WTC11 (cell line): ENCODE data around the gene GRID2. TPM values are rescaled to one million over a fixed set of nuclear protein-coding genes. Genes with fewer than 3 reads are reported as not detected.

Experiments used
- ATAC-seq: fragments of 200-7000 bp; cut with Tn5 transposase; 2 replicates; pipeline ENCODE4 v1.10.0; 2021; ENCODE audit warnings: mild to moderate bottlenecking, moderate library complexity
- CTCF ChIA-PET: fragments of 300-600 bp; sonication (Branson Sonifier 250); formaldehyde crosslinking; loops from one replicate; lab custom pipeline; 2021; ENCODE audit warnings: antibody characterized with exemption; lab: Charles Lee
- POLR2A ChIA-PET: fragments of 350-600 bp; sonication (Branson Sonifier 250); formaldehyde crosslinking; loops from one replicate; lab custom pipeline; 2021; ENCODE audit warnings: antibody characterized with exemption; lab: Charles Lee
- DNase-seq: peaks from one replicate; pipeline ENCODE4 v3.0.0; 2021; ENCODE audit warnings: low spot score
- H3K27ac Mint-ChIP-seq: 2 replicates; pipeline ENCODE4 v1.8.0; 2021; ENCODE audit warnings: mixed read lengths
- H3K27me3 Mint-ChIP-seq: 2 replicates; pipeline ENCODE4 v1.8.0; 2021; ENCODE audit warnings: low read depth, mild to moderate bottlenecking, moderate library complexity, mixed read lengths
- H3K36me3 Mint-ChIP-seq: 2 replicates; pipeline ENCODE4 v1.8.0; 2021; ENCODE audit warnings: mixed read lengths
- H3K4me1 Mint-ChIP-seq: 2 replicates; pipeline ENCODE4 v1.8.0; 2022; ENCODE audit warnings: mixed read lengths
- H3K4me3 Mint-ChIP-seq: 2 replicates; pipeline ENCODE4 v1.8.0; 2021; ENCODE audit warnings: mild to moderate bottlenecking, moderate library complexity, mixed read lengths
- H3K9me3 Mint-ChIP-seq: 2 replicates; pipeline ENCODE4 v1.8.0; 2021; ENCODE audit warnings: mixed read lengths
- HMGA2 ChIP-seq: fragments of 250-450 bp; sonication (Bioruptor Pico); IDR thresholded peaks from 2 replicates; pipeline ENCODE4 v1.4.0; 2021; ENCODE audit warnings: mild to moderate bottlenecking, moderate library complexity
- JAZF1 ChIP-seq: fragments of 250-450 bp; sonication (Bioruptor Pico); IDR thresholded peaks from 2 replicates; pipeline ENCODE4 v1.9.0; 2021; ENCODE audit warnings: moderate library complexity, mild to moderate bottlenecking, inconsistent platforms
- ZNF396 ChIP-seq: fragments of 250-450 bp; sonication (Bioruptor Pico); IDR thresholded peaks from 2 replicates; pipeline ENCODE4 v1.8.0; 2021; ENCODE audit warnings: mild to moderate bottlenecking, moderate library complexity, borderline replicate concordance
- total RNA-seq: library from RNA; stranded (reverse); gene quantifications from 3 replicates; pipeline ENCODE4 v1.2.3, GENCODE V29; 2021
- TF ChIP-seq, protein P1 (sequence below): sonication (generic); formaldehyde crosslinking; IDR thresholded peaks from 2 replicates; pipeline ENCODE4 v1.8.1; 2023; ENCODE audit warnings: mild to moderate bottlenecking, missing genetic modification reagents
- TF ChIP-seq, protein P2 (sequence below): sonication (generic); formaldehyde crosslinking; IDR thresholded peaks from 2 replicates; pipeline ENCODE4 v1.8.1; 2022; ENCODE audit warnings: missing genetic modification reagents, borderline replicate concordance
- TF ChIP-seq, protein P3 (sequence below): fragments of 250-450 bp; sonication (Bioruptor Pico); IDR thresholded peaks from 2 replicates; pipeline ENCODE4 v1.9.0; 2021; ENCODE audit warnings: mild to moderate bottlenecking, borderline replicate concordance
- TF ChIP-seq, protein P4 (sequence below): fragments of 250-450 bp; sonication (Bioruptor Pico); IDR thresholded peaks from 2 replicates; pipeline ENCODE4 v2.1.2; 2022; ENCODE audit warnings: mild to moderate bottlenecking, moderate library complexity
- TF ChIP-seq, protein P5 (sequence below): sonication (generic); formaldehyde crosslinking; IDR thresholded peaks from 2 replicates; pipeline ENCODE4 v1.8.0; 2022; ENCODE audit warnings: missing genetic modification reagents
- TF ChIP-seq, protein P6 (sequence below): fragments of 200-600 bp; IDR thresholded peaks from 2 replicates; pipeline ENCODE4 v1.8.0; 2022; ENCODE audit warnings: antibody characterized with exemption
- TF ChIP-seq, protein P7 (sequence below): sonication (generic); formaldehyde crosslinking; IDR thresholded peaks from 2 replicates; pipeline ENCODE4 v1.8.0; 2023; ENCODE audit warnings: missing genetic modification reagents

The GRID2 gene
- total RNA-seq, 1 experiment from 2014 or later: 26.8 TPM

DNA sequence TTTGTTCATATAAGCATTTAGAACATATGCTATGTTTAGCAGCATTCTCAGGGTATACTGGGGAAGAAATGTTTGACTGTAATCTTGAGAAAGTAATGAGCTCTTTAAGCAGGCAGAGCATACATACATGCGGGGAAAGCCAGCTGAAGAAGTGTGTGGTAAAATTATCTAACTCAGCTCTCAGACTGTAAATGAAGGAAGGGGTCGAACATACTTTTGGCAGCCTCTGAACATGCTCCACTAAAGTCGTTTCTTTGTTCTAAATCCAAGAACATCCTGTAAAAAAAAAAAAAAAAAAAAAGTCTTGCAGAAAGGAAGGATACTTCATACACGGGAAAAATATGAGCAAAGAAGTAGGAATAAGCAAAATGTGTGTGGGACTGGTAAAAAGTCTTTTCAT is 224.8 kb downstream of the GRID2 start:
- TF ChIP-seq, protein P1, sequence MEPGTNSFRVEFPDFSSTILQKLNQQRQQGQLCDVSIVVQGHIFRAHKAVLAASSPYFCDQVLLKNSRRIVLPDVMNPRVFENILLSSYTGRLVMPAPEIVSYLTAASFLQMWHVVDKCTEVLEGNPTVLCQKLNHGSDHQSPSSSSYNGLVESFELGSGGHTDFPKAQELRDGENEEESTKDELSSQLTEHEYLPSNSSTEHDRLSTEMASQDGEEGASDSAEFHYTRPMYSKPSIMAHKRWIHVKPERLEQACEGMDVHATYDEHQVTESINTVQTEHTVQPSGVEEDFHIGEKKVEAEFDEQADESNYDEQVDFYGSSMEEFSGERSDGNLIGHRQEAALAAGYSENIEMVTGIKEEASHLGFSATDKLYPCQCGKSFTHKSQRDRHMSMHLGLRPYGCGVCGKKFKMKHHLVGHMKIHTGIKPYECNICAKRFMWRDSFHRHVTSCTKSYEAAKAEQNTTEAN (CRISPR knock-in tag): no peak
- TF ChIP-seq, protein P2, sequence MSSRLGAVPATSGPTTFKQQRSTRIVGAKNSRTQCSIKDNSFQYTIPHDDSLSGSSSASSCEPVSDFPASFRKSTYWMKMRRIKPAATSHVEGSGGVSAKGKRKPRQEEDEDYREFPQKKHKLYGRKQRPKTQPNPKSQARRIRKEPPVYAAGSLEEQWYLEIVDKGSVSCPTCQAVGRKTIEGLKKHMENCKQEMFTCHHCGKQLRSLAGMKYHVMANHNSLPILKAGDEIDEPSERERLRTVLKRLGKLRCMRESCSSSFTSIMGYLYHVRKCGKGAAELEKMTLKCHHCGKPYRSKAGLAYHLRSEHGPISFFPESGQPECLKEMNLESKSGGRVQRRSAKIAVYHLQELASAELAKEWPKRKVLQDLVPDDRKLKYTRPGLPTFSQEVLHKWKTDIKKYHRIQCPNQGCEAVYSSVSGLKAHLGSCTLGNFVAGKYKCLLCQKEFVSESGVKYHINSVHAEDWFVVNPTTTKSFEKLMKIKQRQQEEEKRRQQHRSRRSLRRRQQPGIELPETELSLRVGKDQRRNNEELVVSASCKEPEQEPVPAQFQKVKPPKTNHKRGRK (CRISPR knock-in tag): no peak
- TF ChIP-seq, protein P3, sequence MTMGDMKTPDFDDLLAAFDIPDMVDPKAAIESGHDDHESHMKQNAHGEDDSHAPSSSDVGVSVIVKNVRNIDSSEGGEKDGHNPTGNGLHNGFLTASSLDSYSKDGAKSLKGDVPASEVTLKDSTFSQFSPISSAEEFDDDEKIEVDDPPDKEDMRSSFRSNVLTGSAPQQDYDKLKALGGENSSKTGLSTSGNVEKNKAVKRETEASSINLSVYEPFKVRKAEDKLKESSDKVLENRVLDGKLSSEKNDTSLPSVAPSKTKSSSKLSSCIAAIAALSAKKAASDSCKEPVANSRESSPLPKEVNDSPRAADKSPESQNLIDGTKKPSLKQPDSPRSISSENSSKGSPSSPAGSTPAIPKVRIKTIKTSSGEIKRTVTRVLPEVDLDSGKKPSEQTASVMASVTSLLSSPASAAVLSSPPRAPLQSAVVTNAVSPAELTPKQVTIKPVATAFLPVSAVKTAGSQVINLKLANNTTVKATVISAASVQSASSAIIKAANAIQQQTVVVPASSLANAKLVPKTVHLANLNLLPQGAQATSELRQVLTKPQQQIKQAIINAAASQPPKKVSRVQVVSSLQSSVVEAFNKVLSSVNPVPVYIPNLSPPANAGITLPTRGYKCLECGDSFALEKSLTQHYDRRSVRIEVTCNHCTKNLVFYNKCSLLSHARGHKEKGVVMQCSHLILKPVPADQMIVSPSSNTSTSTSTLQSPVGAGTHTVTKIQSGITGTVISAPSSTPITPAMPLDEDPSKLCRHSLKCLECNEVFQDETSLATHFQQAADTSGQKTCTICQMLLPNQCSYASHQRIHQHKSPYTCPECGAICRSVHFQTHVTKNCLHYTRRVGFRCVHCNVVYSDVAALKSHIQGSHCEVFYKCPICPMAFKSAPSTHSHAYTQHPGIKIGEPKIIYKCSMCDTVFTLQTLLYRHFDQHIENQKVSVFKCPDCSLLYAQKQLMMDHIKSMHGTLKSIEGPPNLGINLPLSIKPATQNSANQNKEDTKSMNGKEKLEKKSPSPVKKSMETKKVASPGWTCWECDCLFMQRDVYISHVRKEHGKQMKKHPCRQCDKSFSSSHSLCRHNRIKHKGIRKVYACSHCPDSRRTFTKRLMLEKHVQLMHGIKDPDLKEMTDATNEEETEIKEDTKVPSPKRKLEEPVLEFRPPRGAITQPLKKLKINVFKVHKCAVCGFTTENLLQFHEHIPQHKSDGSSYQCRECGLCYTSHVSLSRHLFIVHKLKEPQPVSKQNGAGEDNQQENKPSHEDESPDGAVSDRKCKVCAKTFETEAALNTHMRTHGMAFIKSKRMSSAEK: no peak
- TF ChIP-seq, protein P4, sequence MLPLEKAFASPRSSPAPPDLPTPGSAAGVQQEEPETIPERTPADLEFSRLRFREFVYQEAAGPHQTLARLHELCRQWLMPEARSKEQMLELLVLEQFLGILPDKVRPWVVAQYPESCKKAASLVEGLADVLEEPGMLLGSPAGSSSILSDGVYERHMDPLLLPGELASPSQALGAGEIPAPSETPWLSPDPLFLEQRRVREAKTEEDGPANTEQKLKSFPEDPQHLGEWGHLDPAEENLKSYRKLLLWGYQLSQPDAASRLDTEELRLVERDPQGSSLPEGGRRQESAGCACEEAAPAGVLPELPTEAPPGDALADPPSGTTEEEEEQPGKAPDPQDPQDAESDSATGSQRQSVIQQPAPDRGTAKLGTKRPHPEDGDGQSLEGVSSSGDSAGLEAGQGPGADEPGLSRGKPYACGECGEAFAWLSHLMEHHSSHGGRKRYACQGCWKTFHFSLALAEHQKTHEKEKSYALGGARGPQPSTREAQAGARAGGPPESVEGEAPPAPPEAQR (CRISPR knock-in tag): no peak
- TF ChIP-seq, protein P5, sequence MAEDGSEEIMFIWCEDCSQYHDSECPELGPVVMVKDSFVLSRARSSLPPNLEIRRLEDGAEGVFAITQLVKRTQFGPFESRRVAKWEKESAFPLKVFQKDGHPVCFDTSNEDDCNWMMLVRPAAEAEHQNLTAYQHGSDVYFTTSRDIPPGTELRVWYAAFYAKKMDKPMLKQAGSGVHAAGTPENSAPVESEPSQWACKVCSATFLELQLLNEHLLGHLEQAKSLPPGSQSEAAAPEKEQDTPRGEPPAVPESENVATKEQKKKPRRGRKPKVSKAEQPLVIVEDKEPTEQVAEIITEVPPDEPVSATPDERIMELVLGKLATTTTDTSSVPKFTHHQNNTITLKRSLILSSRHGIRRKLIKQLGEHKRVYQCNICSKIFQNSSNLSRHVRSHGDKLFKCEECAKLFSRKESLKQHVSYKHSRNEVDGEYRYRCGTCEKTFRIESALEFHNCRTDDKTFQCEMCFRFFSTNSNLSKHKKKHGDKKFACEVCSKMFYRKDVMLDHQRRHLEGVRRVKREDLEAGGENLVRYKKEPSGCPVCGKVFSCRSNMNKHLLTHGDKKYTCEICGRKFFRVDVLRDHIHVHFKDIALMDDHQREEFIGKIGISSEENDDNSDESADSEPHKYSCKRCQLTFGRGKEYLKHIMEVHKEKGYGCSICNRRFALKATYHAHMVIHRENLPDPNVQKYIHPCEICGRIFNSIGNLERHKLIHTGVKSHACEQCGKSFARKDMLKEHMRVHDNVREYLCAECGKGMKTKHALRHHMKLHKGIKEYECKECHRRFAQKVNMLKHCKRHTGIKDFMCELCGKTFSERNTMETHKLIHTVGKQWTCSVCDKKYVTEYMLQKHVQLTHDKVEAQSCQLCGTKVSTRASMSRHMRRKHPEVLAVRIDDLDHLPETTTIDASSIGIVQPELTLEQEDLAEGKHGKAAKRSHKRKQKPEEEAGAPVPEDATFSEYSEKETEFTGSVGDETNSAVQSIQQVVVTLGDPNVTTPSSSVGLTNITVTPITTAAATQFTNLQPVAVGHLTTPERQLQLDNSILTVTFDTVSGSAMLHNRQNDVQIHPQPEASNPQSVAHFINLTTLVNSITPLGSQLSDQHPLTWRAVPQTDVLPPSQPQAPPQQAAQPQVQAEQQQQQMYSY (CRISPR knock-in tag): no peak
- TF ChIP-seq, protein P6, sequence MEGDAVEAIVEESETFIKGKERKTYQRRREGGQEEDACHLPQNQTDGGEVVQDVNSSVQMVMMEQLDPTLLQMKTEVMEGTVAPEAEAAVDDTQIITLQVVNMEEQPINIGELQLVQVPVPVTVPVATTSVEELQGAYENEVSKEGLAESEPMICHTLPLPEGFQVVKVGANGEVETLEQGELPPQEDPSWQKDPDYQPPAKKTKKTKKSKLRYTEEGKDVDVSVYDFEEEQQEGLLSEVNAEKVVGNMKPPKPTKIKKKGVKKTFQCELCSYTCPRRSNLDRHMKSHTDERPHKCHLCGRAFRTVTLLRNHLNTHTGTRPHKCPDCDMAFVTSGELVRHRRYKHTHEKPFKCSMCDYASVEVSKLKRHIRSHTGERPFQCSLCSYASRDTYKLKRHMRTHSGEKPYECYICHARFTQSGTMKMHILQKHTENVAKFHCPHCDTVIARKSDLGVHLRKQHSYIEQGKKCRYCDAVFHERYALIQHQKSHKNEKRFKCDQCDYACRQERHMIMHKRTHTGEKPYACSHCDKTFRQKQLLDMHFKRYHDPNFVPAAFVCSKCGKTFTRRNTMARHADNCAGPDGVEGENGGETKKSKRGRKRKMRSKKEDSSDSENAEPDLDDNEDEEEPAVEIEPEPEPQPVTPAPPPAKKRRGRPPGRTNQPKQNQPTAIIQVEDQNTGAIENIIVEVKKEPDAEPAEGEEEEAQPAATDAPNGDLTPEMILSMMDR: no peak
- TF ChIP-seq ZNF396 (CRISPR knock-in tag) (no peak), JAZF1 (CRISPR knock-in tag) (no peak), HMGA2 (CRISPR knock-in tag) (no peak)
- TF ChIP-seq, protein P7, sequence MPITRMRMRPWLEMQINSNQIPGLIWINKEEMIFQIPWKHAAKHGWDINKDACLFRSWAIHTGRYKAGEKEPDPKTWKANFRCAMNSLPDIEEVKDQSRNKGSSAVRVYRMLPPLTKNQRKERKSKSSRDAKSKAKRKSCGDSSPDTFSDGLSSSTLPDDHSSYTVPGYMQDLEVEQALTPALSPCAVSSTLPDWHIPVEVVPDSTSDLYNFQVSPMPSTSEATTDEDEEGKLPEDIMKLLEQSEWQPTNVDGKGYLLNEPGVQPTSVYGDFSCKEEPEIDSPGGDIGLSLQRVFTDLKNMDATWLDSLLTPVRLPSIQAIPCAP: no peak
- Mint-ChIP-seq H3K4me1 (peaks cover 25% of the 10 kb centered on the region), H3K9me3 (no peaks in the 10 kb centered on the region), H3K27ac (peak overlapping the region; percentile 75), H3K36me3 (peaks cover 6% of the 10 kb centered on the region), H3K4me3 (no peak overlapping the region), H3K27me3 (no peaks in the 10 kb centered on the region)
- no peak for DNase-seq
- no peak for ATAC-seq
- CTCF ChIA-PET: interaction anchor here (0.7 kb wide), 1 partner anchor 12 kb away, joined by 7 read pairs; no protein-coding TSS in a partner anchor
- POLR2A ChIA-PET: interaction anchor here (0.7 kb wide), 1 partner anchor 27 kb away, joined by 6 read pairs; no protein-coding TSS in a partner anchor
